ENCODE measurements around the gene OR51B4. TPM values are rescaled to one million over a fixed set of nuclear protein-coding genes. Genes with fewer than 3 reads are reported as not detected.
A peak's percentile ranks its signal among the peaks of the same experiment; 100 is the strongest.

OR51B4 gene
- total and polyA plus RNA-seq, 9 of the 15 experiments (the other 6 are each of a cell fraction or from before 2014, with no cell fraction given) = 17.1 to 64.6 (median 39.9) TPM

DNA sequence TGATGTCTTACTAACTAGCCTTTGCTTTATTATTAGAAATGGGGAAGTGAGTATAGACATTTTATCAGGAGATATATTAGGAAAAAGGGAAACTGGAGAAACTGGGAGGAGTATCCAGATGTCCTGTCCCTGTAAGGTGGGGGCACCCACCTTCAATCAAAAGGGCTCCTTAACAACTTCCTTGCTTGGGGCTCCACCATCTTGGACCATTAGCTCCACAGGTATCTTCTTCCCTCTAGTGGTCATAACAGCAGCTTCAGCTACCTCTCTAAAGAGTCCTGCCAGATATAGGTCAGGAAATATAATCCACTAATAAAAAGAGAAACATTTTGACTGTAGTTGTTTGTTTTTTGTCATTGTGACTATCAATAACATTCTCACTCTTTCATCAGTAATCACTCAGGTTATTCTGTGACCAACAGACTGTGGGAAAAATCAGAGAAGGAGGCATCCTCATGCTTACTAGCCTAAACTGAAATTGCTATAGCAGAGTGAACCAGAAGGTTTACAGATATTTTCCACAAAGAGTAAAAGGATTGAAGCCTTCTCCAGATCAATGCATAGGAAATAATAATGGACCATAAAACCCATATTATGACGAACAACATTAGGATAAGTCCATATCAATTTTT is 10.4 kb downstream of the OR51B4 start (continued):
- TF ChIP-seq RB1 (IDR thresholded peaks at IDR 0.05; ENCODE audit: low read depth) (peak; percentile 16; the same call in 1 of the 2 replicates), VEZF1 (CRISPR knock-in tag; IDR thresholded peaks at IDR 0.05) (peak; percentile 60; the same call in 1 of the 2 replicates), EP300 (IDR thresholded peaks at IDR 0.05; ENCODE audit: low read length) (peak; percentile 42; the same call in 1 of the 2 replicates), ZNF143 (CRISPR knock-in tag; IDR thresholded peaks at IDR 0.05) (no peak), FUS (optimal IDR thresholded peaks at IDR 0.05; ENCODE audit: low read depth, low read length) (no peak), YBX1 (IDR thresholded peaks at IDR 0.05) (no peak), TOE1 (IDR thresholded peaks at IDR 0.05; ENCODE audit: borderline replicate concordance) (no peak), TOE1 (CRISPR knock-in tag; IDR thresholded peaks at IDR 0.05; ENCODE audit: borderline replicate concordance, low read depth) (no peak), CEBPG (CRISPR knock-in tag; IDR thresholded peaks at IDR 0.05) (no peak), CEBPG (tag; conservative IDR thresholded peaks at IDR 0.05 in 1 of 2, IDR thresholded peaks at IDR 0.05 in 1 of 2) (no peak), ARID1B (IDR thresholded peaks at IDR 0.05) (no peak), PHB (CRISPR knock-in tag; IDR thresholded peaks at IDR 0.05) (no peak), ZBED1 (IDR thresholded peaks at IDR 0.05) (no peak), HDAC3 (IDR thresholded peaks at IDR 0.05; ENCODE audit: borderline replicate concordance, partially characterized antibody) (peak; percentile 16), CHD2 (IDR thresholded peaks at IDR 0.05; ENCODE audit: low read depth, low read length) (no peak), BCOR (IDR thresholded peaks at IDR 0.05) (no peak), TCFL5 (CRISPR knock-in tag; conservative IDR thresholded peaks at IDR 0.05) (no peak), ATF7 (IDR thresholded peaks at IDR 0.05) (0 out of 2 replicates have a peak, but pooled peaks have one; percentile 17), DACH1 (IDR thresholded peaks at IDR 0.05; ENCODE audit: partially characterized antibody) (peak; percentile 39)
- TF ChIP-seq, protein P1, sequence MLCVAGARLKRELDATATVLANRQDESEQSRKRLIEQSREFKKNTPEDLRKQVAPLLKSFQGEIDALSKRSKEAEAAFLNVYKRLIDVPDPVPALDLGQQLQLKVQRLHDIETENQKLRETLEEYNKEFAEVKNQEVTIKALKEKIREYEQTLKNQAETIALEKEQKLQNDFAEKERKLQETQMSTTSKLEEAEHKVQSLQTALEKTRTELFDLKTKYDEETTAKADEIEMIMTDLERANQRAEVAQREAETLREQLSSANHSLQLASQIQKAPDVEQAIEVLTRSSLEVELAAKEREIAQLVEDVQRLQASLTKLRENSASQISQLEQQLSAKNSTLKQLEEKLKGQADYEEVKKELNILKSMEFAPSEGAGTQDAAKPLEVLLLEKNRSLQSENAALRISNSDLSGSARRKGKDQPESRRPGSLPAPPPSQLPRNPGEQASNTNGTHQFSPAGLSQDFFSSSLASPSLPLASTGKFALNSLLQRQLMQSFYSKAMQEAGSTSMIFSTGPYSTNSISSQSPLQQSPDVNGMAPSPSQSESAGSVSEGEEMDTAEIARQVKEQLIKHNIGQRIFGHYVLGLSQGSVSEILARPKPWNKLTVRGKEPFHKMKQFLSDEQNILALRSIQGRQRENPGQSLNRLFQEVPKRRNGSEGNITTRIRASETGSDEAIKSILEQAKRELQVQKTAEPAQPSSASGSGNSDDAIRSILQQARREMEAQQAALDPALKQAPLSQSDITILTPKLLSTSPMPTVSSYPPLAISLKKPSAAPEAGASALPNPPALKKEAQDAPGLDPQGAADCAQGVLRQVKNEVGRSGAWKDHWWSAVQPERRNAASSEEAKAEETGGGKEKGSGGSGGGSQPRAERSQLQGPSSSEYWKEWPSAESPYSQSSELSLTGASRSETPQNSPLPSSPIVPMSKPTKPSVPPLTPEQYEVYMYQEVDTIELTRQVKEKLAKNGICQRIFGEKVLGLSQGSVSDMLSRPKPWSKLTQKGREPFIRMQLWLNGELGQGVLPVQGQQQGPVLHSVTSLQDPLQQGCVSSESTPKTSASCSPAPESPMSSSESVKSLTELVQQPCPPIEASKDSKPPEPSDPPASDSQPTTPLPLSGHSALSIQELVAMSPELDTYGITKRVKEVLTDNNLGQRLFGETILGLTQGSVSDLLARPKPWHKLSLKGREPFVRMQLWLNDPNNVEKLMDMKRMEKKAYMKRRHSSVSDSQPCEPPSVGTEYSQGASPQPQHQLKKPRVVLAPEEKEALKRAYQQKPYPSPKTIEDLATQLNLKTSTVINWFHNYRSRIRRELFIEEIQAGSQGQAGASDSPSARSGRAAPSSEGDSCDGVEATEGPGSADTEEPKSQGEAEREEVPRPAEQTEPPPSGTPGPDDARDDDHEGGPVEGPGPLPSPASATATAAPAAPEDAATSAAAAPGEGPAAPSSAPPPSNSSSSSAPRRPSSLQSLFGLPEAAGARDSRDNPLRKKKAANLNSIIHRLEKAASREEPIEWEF (CRISPR knock-in tag; IDR thresholded peaks at IDR 0.05) = no peak
